Measurements from ENCODE around the gene OST4. TPM values are rescaled to one million over a fixed set of nuclear protein-coding genes. Genes with fewer than 3 reads are reported as not detected.

OST4 gene
- total RNA-seq, 1 donor from 2014 or later = 84.6 TPM

GRCh38 chr2:27069961-27070618, 1.4 kb downstream of the OST4 start:
- no peak for DNase-seq (ENCODE audit: low spot score)
- Histone ChIP-seq H3K9ac (no peak overlapping the region), H3K36me3 (no peaks in the 10 kb centered on the region), H3K79me2 (ENCODE audit: low read depth) (peaks cover 20% of the 10 kb centered on the region), H3K4me3 (peak overlapping the region; percentile 62), H2AFZ (replicated peaks) (no peak overlapping the region), H3K4me2 (peak overlapping the region; percentile 89), H3K27ac (no peak overlapping the region), H4K20me1 (ENCODE audit: low read depth) (peaks cover 12% of the 10 kb centered on the region), H3K4me1 (peaks cover 11% of the 10 kb centered on the region), H3K9me3 (ENCODE audit: low read depth) (no peaks in the 10 kb centered on the region), H3K27me3 (no peaks in the 10 kb centered on the region), H3F3A (ENCODE audit: low read depth) (peaks cover 32% of the 10 kb centered on the region)
- peaks cover 2% of the 10 kb centered on the region for H3K27me3 Mint-ChIP-seq (ENCODE audit: insufficient read depth, low read depth)
- no peaks in the 10 kb centered on the region for H3K9me3 Mint-ChIP-seq
- no peak overlapping the region for H3K27ac Mint-ChIP-seq
- H3K4me1 Mint-ChIP-seq = peaks cover 39% of the 10 kb centered on the region
- peak overlapping the region; percentile 98 for H3K4me3 Mint-ChIP-seq
- peaks cover 30% of the 10 kb centered on the region for H3K36me3 Mint-ChIP-seq
- TF ChIP-seq EZH2 (IDR thresholded peaks at IDR 0.05) (no peak), EZH2phosphoT487 (IDR thresholded peaks at IDR 0.05) (no peak)
- TF ChIP-seq, protein P1, sequence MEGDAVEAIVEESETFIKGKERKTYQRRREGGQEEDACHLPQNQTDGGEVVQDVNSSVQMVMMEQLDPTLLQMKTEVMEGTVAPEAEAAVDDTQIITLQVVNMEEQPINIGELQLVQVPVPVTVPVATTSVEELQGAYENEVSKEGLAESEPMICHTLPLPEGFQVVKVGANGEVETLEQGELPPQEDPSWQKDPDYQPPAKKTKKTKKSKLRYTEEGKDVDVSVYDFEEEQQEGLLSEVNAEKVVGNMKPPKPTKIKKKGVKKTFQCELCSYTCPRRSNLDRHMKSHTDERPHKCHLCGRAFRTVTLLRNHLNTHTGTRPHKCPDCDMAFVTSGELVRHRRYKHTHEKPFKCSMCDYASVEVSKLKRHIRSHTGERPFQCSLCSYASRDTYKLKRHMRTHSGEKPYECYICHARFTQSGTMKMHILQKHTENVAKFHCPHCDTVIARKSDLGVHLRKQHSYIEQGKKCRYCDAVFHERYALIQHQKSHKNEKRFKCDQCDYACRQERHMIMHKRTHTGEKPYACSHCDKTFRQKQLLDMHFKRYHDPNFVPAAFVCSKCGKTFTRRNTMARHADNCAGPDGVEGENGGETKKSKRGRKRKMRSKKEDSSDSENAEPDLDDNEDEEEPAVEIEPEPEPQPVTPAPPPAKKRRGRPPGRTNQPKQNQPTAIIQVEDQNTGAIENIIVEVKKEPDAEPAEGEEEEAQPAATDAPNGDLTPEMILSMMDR (IDR thresholded peaks at IDR 0.05) = no peak

DNA sequence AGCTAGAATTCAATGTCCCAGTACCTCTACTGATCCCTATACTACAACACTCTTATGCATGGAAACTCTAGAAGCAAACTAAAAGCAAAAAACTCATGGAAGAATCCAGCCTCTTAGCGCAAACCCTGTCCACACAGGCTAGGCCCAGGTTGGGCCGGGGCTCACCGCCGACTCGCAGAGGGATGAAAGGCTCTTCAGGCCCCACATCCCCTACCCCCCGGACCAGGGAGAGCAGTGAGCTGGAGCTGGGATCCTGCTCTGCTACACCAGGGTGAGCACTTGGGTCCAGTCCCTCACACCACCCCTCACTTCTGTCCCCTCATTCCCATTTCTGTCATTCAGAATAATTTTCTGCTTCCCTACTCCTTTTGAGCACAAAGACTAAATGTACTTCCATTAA, 2.0 kb downstream of the OST4 start:
- Mint-ChIP-seq H3K27ac (no peak overlapping the region), H3K4me1 (peaks cover 36% of the 10 kb centered on the region), H3K36me3 (peaks cover 31% of the 10 kb centered on the region), H3K27me3 (ENCODE audit: insufficient read depth, low read depth) (peaks cover 2% of the 10 kb centered on the region), H3K9me3 (no peaks in the 10 kb centered on the region), H3K4me3 (peak overlapping the region; percentile 98)
- Histone ChIP-seq H3K36me3 (no peaks in the 10 kb centered on the region), H3K79me2 (ENCODE audit: low read depth) (peaks cover 20% of the 10 kb centered on the region), H2AFZ (replicated peaks) (no peak overlapping the region), H4K20me1 (ENCODE audit: low read depth) (peaks cover 15% of the 10 kb centered on the region), H3F3A (ENCODE audit: low read depth) (peaks cover 32% of the 10 kb centered on the region), H3K4me1 (peaks cover 11% of the 10 kb centered on the region), H3K4me2 (no peak overlapping the region), H3K27me3 (no peaks in the 10 kb centered on the region), H3K9me3 (ENCODE audit: low read depth) (no peaks in the 10 kb centered on the region), H3K27ac (no peak overlapping the region), H3K4me3 (no peak overlapping the region), H3K9ac (no peak overlapping the region)
- TF ChIP-seq EZH2 (IDR thresholded peaks at IDR 0.05) (no peak), EZH2phosphoT487 (IDR thresholded peaks at IDR 0.05) (no peak)
- TF ChIP-seq, protein P1 (IDR thresholded peaks at IDR 0.05) = no peak
- no peak for DNase-seq (ENCODE audit: low spot score)

- peaks cover 2% of the 10 kb centered on the region for H3K27me3 Mint-ChIP-seq (ENCODE audit: insufficient read depth, low read depth)
- no peak overlapping the region for H2AFZ ChIP-seq (replicated peaks)
- no peak overlapping the region for H3K4me2 ChIP-seq
- H3K36me3 Mint-ChIP-seq = peaks cover 41% of the 10 kb centered on the region
- no peaks in the 10 kb centered on the region for H3K27me3 ChIP-seq
- DNase-seq (ENCODE audit: low spot score) = no peak
- H3K4me3 ChIP-seq = no peak overlapping the region
- H3K9ac ChIP-seq = no peak overlapping the region
- H3K9me3 ChIP-seq (ENCODE audit: low read depth) = no peaks in the 10 kb centered on the region
- no peak overlapping the region for H3K27ac Mint-ChIP-seq
- H3K79me2 ChIP-seq (ENCODE audit: low read depth) = peaks cover 20% of the 10 kb centered on the region
- no peaks in the 10 kb centered on the region for H3K36me3 ChIP-seq
- peaks cover 18% of the 10 kb centered on the region for H3F3A ChIP-seq (ENCODE audit: low read depth)
- peaks cover 23% of the 10 kb centered on the region for H3K4me1 Mint-ChIP-seq
- no peak overlapping the region for H3K4me3 Mint-ChIP-seq
- H4K20me1 ChIP-seq (ENCODE audit: low read depth) = peaks cover 19% of the 10 kb centered on the region
- TF ChIP-seq EZH2phosphoT487 (IDR thresholded peaks at IDR 0.05) (no peak), EZH2 (IDR thresholded peaks at IDR 0.05) (no peak)
- TF ChIP-seq, protein P1 (IDR thresholded peaks at IDR 0.05) = no peak
- no peaks in the 10 kb centered on the region for H3K9me3 Mint-ChIP-seq
- peaks cover 6% of the 10 kb centered on the region for H3K4me1 ChIP-seq
- no peak overlapping the region for H3K27ac ChIP-seq
Observed at GRCh38 chr2:27067385-27067784, 4.1 kb downstream of the OST4 start.
